IPS-20b (cell line): ENCODE results near the gene TRMT10C.
"Not testable (repeated sequence)": the region's sequence is repeated elsewhere in the genome, so short reads cannot be mapped to it uniquely, and the experiment has no call there.

Experiments
- H3K27ac ChIP-seq: one replicate; pipeline ENCODE4 v1.5.1; 2013; ENCODE audit warnings: low read length
- H3K27me3 ChIP-seq: 2 replicates; pipeline ENCODE4 v1.6.1; 2013; ENCODE audit warnings: mild to moderate bottlenecking, low read length, inconsistent platforms; ENCODE audit not compliant: insufficient read depth
- H3K36me3 ChIP-seq: 2 replicates; pipeline ENCODE4 v1.6.1; 2013; ENCODE audit warnings: low read depth, mild to moderate bottlenecking, inconsistent platforms, low read length, moderate library complexity; ENCODE audit not compliant: insufficient read depth
- H3K4me1 ChIP-seq: 2 replicates; pipeline ENCODE4 v1.6.1; 2013; ENCODE audit warnings: mild to moderate bottlenecking, control low read depth, inconsistent platforms, low read length, moderate library complexity; ENCODE audit not compliant: insufficient read depth
- H3K4me3 ChIP-seq: 2 replicates; pipeline ENCODE4 v1.5.1; 2013; ENCODE audit warnings: mild to moderate bottlenecking, low read length, inconsistent platforms
- H3K9ac ChIP-seq: 2 replicates; pipeline ENCODE4 v1.6.1; 2013; ENCODE audit warnings: low read depth, mild to moderate bottlenecking, inconsistent platforms, low read length, moderate library complexity
- H3K9me3 ChIP-seq: 2 replicates; pipeline ENCODE4 v1.6.1; 2013; ENCODE audit warnings: mild to moderate bottlenecking, low read depth, low read length, inconsistent platforms; ENCODE audit not compliant: insufficient read depth

TRMT10C gene

DNA sequence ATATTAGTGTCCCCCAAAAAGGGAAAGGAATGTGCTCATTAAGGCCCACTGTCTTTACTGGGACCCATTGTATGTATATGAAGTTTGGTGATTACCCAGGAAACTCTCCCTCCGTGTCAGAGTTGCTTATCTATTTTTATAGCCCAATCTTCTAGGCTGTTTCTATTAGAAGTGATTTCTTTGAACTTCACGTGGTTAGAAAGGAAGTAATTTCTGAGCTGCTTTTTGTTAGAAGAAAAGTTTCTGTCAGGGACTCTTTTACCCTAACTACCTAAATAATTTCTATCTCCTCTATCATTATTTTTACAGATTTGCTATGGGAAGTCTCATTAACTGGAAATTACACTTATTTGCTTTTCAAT, 31.0 kb upstream of the TRMT10C start:
- peak overlapping the region; percentile 45; the same call in 1 of the 2 replicates for H3K9ac ChIP-seq
- H3K36me3 ChIP-seq = no peaks in the 10 kb centered on the region
- H3K27me3 ChIP-seq = no peaks in the 10 kb centered on the region
- H3K9me3 ChIP-seq = peaks cover 9% of the 10 kb centered on the region
- H3K4me3 ChIP-seq = peak overlapping the region; percentile 28; the same call in 1 of the 2 replicates
- peak overlapping the region; percentile 31 for H3K27ac ChIP-seq
- H3K4me1 ChIP-seq = peaks cover 26% of the 10 kb centered on the region

DNA sequence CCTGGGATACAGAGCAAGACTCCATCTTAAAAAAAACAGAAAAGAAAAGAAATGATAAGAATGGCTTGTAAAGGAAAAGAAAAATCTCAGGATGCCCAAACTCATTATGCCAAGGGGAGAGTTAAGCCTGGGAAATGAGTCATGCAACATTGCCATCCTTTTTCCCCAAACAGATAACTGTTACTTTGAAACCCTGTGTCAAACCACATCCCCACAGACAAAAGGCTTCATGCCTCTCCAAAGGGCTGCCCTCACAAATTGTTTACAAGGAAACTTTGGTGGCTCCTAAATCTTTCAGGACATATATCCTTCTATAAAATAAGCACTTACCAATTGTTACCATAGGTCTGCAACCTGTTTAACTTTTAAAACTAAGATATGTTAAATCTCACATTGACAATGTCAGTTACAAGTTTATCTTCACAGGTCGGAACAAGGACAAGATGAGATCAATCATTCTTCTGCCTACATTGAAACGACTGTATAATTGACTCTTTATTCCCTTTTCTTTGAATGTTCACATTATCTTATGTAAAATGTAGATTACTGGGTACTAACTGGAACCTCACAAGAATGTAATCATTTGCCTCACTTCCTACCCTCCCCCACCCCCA, 30.1 kb upstream of the TRMT10C start:
- Histone ChIP-seq H3K36me3 (no peaks in the 10 kb centered on the region), H3K27ac (no peak overlapping the region), H3K4me1 (peaks cover 26% of the 10 kb centered on the region), H3K9ac (no peak overlapping the region), H3K27me3 (no peaks in the 10 kb centered on the region), H3K4me3 (no peak overlapping the region), H3K9me3 (peaks cover 5% of the 10 kb centered on the region; the same call in 1 of the 2 replicates)

GRCh38 chr3:101532783-101533602, 28.7 kb upstream of the TRMT10C start:
- no peak overlapping the region for H3K4me3 ChIP-seq
- H3K9ac ChIP-seq = no peak overlapping the region
- no peaks in the 10 kb centered on the region for H3K36me3 ChIP-seq
- H3K9me3 ChIP-seq = peaks cover 5% of the 10 kb centered on the region; the same call in 1 of the 2 replicates
- no peak overlapping the region for H3K27ac ChIP-seq
- peaks cover 26% of the 10 kb centered on the region for H3K4me1 ChIP-seq
- H3K27me3 ChIP-seq = no peaks in the 10 kb centered on the region

GRCh38 chr3:101533603-101533968, 28.1 kb upstream of the TRMT10C start:
- Histone ChIP-seq H3K9me3 (peaks cover 5% of the 10 kb centered on the region; the same call in 1 of the 2 replicates), H3K4me1 (peaks cover 26% of the 10 kb centered on the region), H3K4me3 (no peak overlapping the region), H3K27me3 (no peaks in the 10 kb centered on the region), H3K9ac (no peak overlapping the region), H3K27ac (no peak overlapping the region), H3K36me3 (no peaks in the 10 kb centered on the region)

DNA sequence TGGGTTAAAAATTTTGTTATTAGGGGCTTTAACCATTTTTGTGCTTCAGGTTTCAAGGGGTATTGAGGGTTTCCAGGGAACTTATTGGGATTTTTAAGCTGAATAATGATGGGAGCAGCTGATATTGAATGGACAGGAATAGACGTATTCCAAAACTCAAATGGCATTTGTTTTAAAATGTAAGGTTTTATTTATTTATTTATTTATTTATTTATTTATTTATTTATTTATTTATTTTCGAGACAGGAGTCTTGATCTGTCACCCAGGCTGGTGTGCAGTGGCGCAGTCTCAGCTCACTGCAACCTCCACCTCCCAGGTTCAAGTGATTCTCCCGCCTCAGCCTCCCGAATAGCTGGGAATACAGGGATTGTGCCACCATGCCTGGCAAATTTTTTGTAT, 26.4 kb upstream of the TRMT10C start:
- no peaks in the 10 kb centered on the region for H3K36me3 ChIP-seq

DNA sequence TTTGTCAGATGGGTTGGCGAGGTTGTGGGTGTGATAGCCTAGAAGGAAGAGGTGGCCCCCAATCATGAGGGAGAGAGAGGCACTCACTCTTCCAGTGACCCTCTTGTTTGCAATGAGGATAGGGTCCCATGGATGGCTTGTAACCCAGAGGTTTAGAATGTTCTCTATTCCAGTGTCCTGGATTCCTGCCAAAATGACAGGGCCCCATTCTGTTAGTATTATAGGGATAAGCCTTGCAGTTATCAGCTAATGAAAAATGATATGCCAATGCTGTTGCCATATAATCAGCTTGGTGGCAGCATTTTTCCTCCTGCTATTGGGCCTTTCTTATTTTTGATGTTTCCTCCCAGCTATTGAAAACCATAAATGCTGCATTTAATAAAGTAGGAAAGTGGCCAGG, 25.4 kb upstream of the TRMT10C start:
- Histone ChIP-seq H3K27ac (no peak overlapping the region), H3K4me3 (no peak overlapping the region), H3K4me1 (peaks cover 11% of the 10 kb centered on the region), H3K27me3 (no peaks in the 10 kb centered on the region), H3K9me3 (peaks cover 10% of the 10 kb centered on the region; the same call in 1 of the 2 replicates), H3K36me3 (no peaks in the 10 kb centered on the region), H3K9ac (no peak overlapping the region)

More for the DNA sequence above, 26.4 kb upstream of the TRMT10C start:
- H3K9ac ChIP-seq = no peak overlapping the region
- 0 out of 2 replicates have a peak, but pooled peaks cover 4% of the 10 kb centered on the region for H3K9me3 ChIP-seq
- H3K27me3 ChIP-seq = no peaks in the 10 kb centered on the region
- H3K4me1 ChIP-seq = peaks cover 19% of the 10 kb centered on the region
- no peak overlapping the region for H3K4me3 ChIP-seq
- H3K27ac ChIP-seq = no peak overlapping the region

GRCh38 chr3:101536955-101537354, 24.7 kb upstream of the TRMT10C start:
- H3K27ac ChIP-seq, H3K4me1 ChIP-seq, H3K36me3 ChIP-seq, H3K9ac ChIP-seq, H3K4me3 ChIP-seq, H3K27me3 ChIP-seq: not testable (repeated sequence)
- peaks cover 13% of the 10 kb centered on the region; the same call in 1 of the 2 replicates for H3K9me3 ChIP-seq

- H3K9ac ChIP-seq = no peak overlapping the region
- H3K27ac ChIP-seq = no peak overlapping the region
- H3K27me3 ChIP-seq = no peaks in the 10 kb centered on the region
- H3K4me3 ChIP-seq = no peak overlapping the region
- H3K4me1 ChIP-seq = no peaks in the 10 kb centered on the region
- no peaks in the 10 kb centered on the region for H3K36me3 ChIP-seq
- peaks cover 14% of the 10 kb centered on the region; the same call in 1 of the 2 replicates for H3K9me3 ChIP-seq
Observed at GRCh38 chr3:101542957-101543356, 18.7 kb upstream of the TRMT10C start.

DNA sequence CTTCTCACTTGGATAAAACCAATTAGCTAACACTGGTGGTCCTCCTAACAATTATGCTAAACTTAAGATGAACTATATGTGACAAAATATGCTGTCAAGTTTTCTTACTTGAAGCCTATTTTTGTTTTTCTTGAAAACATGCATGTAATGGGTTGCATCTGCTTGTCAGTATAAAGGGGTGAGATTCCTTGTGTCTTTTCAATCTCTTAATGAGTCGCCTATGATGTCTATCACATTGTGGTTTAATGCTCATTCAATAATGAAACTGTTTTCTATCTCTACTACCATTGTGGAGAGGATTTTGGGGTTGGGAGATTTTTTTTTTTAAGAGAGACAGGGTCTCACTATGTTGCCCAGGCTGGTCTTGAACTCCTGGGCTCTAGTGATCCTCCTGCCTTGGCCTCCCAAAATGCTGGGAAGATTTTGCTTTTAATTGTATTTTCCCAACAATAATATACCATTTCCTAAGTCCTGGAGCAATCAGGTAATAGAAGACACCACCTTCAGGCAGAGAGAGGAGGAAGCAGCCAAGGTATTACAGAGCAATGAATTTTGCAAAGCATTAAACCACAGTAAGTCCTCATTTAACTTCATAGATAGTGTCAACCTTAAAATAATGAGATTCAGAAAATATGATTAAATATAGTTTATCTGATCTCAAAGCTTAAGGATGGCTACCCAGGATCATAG, 17.4 kb upstream of the TRMT10C start:
- Histone ChIP-seq H3K9me3 (peaks cover 14% of the 10 kb centered on the region; the same call in 1 of the 2 replicates), H3K9ac (no peak overlapping the region), H3K4me1 (no peaks in the 10 kb centered on the region), H3K27me3 (no peaks in the 10 kb centered on the region), H3K4me3 (no peak overlapping the region), H3K36me3 (no peaks in the 10 kb centered on the region), H3K27ac (no peak overlapping the region)

- H3K27ac ChIP-seq = no peak overlapping the region
- H3K4me3 ChIP-seq = no peak overlapping the region
- no peaks in the 10 kb centered on the region for H3K27me3 ChIP-seq
- H3K9ac ChIP-seq = no peak overlapping the region
- H3K9me3 ChIP-seq = peaks cover 7% of the 10 kb centered on the region
- H3K4me1 ChIP-seq = no peaks in the 10 kb centered on the region
- H3K36me3 ChIP-seq = no peaks in the 10 kb centered on the region
Observed at GRCh38 chr3:101548527-101549105, 13.1 kb upstream of the TRMT10C start.

- Histone ChIP-seq H3K9me3 (peaks cover 11% of the 10 kb centered on the region), H3K36me3 (no peaks in the 10 kb centered on the region), H3K4me3 (no peak overlapping the region), H3K4me1 (no peaks in the 10 kb centered on the region), H3K27ac (no peak overlapping the region), H3K27me3 (no peaks in the 10 kb centered on the region), H3K9ac (no peak overlapping the region)
Observed at GRCh38 chr3:101549473-101549872, 12.2 kb upstream of the TRMT10C start.
